Fibroblast of skin of left quadriceps (primary cell): ENCODE data around the gene HLCS.
A peak's percentile ranks its signal among the peaks of the same experiment; 100 is the strongest.

Experiments used
- DNase-seq, 2 experiments: peaks; one replicate each; pipeline ENCODE4 v3.0.0-alpha.2; 2013; ENCODE audit warnings: low read depth in 2 of 2

Gene HLCS

GRCh38 chr21:36985751-36986594 lies 19.5 kb upstream of the HLCS start:
- DNase-seq = no peak

- no peak for DNase-seq
Measured at GRCh38 chr21:36981977-36982700, 15.7 kb upstream of the HLCS start.

GRCh38 chr21:36981049-36981391 lies 14.6 kb upstream of the HLCS start:
- no peak for DNase-seq

GRCh38 chr21:36980280-36981048 lies 14.0 kb upstream of the HLCS start:
- no peak for DNase-seq

- DNase-seq = peak; percentile 66 to 68
Measured at GRCh38 chr21:36976882-36977651, 10.6 kb upstream of the HLCS start.

GRCh38 chr21:36976228-36976861 lies 9.9 kb upstream of the HLCS start:
- DNase-seq = no peak

GRCh38 chr21:36974851-36975192 lies 8.4 kb upstream of the HLCS start:
- no peak for DNase-seq

GRCh38 chr21:36973986-36974850 lies 7.7 kb upstream of the HLCS start:
- no peak for DNase-seq

GRCh38 chr21:36968976-36969375 lies 2.5 kb upstream of the HLCS start:
- no peak for DNase-seq

GRCh38 chr21:36968414-36968813 lies 1.9 kb upstream of the HLCS start:
- no peak for DNase-seq

GRCh38 chr21:36966821-36967768 lies 626 bp upstream of the HLCS start:
- no peak for DNase-seq

- no peak for DNase-seq
Measured at GRCh38 chr21:36965720-36966065, 776 bp downstream of the HLCS start.

GRCh38 chr21:36964827-36965719 lies 1.4 kb downstream of the HLCS start:
- no peak for DNase-seq

GRCh38 chr21:36964398-36964797 lies 2.1 kb downstream of the HLCS start:
- DNase-seq = no peak

GRCh38 chr21:36962098-36962780 lies 4.2 kb downstream of the HLCS start:
- DNase-seq = no peak

- DNase-seq = no peak
Measured at GRCh38 chr21:36960676-36961284, 5.7 kb downstream of the HLCS start.
